T1000 (cell line): ENCODE measurements around the gene RGL2.
"Not testable (repeated sequence)": the region's sequence is repeated elsewhere in the genome, so short reads cannot be mapped to it uniquely, and the experiment has no call there.

Experiments
- DNase-seq: peaks from one replicate; lab custom pipeline; 2025; ENCODE audit warnings: mixed read lengths; lab: John Stamatoyannopoulos, UW

RGL2 gene

GRCh38 chr6:33298773-33299236 lies at the start of gene RGL2:
TSS of gene RGL2 (minus strand) at chr6:33298942. CDS start at chr6:33298610, 332 bp downstream.
- no peak for DNase-seq

- no peak for DNase-seq
Observed at GRCh38 chr6:33347816-33348215, 49.1 kb upstream of the RGL2 start.

GRCh38 chr6:33346972-33347371 lies 48.2 kb upstream of the RGL2 start:
- DNase-seq, result not testable (repeated sequence)

GRCh38 chr6:33344701-33345697 lies 46.3 kb upstream of the RGL2 start:
- peak; percentile 41 for DNase-seq

GRCh38 chr6:33343953-33344611 lies 45.3 kb upstream of the RGL2 start:
- no peak for DNase-seq

- not testable (repeated sequence) for DNase-seq
Observed at GRCh38 chr6:33343606-33343952, 44.8 kb upstream of the RGL2 start.

- DNase-seq, result no peak
Observed at GRCh38 chr6:33339193-33339592, 40.5 kb upstream of the RGL2 start.

- DNase-seq, result no peak
Observed at GRCh38 chr6:33336495-33336894, 37.8 kb upstream of the RGL2 start.

- DNase-seq, result no peak
Observed at GRCh38 chr6:33335916-33336315, 37.2 kb upstream of the RGL2 start.

- DNase-seq, result no peak
Observed at GRCh38 chr6:33333666-33334065, 34.9 kb upstream of the RGL2 start.

GRCh38 chr6:33330736-33331135 lies 32.0 kb upstream of the RGL2 start:
- no peak for DNase-seq

GRCh38 chr6:33329058-33329457 lies 30.3 kb upstream of the RGL2 start:
- no peak for DNase-seq

- no peak for DNase-seq
Observed at GRCh38 chr6:33324125-33324524, 25.4 kb upstream of the RGL2 start.

- no peak for DNase-seq
Observed at GRCh38 chr6:33323623-33323948, 24.8 kb upstream of the RGL2 start.

GRCh38 chr6:33321227-33321626 lies 22.5 kb upstream of the RGL2 start:
- DNase-seq, result no peak

GRCh38 chr6:33320315-33321181 lies 21.8 kb upstream of the RGL2 start:
- DNase-seq, result peak; percentile 62

- no peak for DNase-seq
Observed at GRCh38 chr6:33319939-33320314, 21.2 kb upstream of the RGL2 start.

GRCh38 chr6:33318426-33319073 lies 19.8 kb upstream of the RGL2 start:
- DNase-seq, result no peak

- peak; percentile 98 for DNase-seq
Observed at GRCh38 chr6:33317669-33318425, 19.1 kb upstream of the RGL2 start, which contains the start of gene ZBTB22. TSS of gene ZBTB22 (minus strand) at chr6:33317744. CDS start at chr6:33316916, 828 bp downstream.

- no peak for DNase-seq
Observed at GRCh38 chr6:33317419-33317668, 18.6 kb upstream of the RGL2 start.
